Measurements from ENCODE around the gene BCL6B.

The BCL6B gene

DNA sequence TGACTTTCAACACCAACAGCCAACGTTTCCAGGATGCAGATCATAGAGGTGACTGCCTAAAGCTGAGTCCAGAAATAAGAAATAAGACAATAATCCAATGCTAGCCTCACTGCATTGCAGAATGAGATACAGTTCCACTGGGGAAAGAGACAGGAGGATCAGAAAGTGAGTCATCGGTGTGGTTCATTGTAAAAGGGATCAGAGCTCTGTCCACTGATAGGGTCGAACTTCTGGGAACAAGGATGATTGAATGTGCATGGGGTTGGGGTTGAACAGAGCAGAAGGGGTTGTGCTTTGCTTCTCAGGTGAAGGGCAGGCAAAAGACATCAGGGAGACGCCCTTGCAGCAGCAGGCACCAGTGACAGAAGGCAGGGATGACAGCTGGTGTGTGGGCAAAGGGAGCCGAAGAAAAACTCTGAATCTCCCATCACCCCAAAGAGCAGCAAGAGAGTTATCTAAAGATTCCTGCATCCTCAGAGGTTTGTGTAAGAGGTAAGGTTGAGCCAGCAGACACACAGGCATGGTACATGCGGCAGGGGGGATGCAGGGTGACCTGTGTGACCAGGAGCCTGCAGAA is 40.8 kb downstream of the BCL6B start:
- DNase-seq = no peak

DNA sequence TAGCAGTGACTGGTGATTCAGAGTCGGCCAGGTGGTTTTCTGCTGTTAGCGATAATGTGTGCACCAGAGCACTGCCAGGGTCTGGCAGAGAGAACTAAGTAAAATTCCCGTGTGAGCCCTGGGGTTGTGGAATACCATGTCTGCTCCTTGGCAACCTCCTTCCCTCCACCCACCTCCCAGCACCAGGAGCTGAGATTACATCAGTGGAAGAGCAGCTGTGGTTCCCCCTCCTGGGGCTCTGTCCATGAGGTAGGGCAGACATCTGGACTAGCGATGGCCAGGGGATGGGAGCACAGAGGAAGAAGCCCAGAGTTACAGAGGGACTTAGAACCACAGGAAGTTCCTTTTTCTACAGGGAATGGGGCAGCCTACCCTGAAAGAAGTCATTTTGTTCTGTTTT is 41.4 kb downstream of the BCL6B start:
- no peak for DNase-seq

DNA sequence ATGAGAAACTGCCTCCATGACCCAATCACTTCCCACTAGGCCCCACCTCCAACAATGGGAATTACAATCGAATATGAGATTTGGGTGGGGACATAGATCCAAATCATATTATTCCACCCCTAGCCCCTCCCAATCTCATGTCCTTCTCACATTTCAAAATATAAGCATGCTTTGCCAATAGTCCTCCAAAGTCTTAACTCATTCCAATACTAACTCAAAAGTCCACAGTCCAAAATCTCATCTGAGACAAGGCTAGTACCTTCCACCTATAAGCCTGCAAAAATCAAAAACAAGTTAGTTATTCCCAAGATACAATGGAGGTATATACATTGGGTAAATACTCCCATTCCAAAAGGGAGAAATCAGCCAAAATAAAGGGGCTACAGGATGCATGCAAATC is 44.3 kb downstream of the BCL6B start:
- no peak for DNase-seq

DNA sequence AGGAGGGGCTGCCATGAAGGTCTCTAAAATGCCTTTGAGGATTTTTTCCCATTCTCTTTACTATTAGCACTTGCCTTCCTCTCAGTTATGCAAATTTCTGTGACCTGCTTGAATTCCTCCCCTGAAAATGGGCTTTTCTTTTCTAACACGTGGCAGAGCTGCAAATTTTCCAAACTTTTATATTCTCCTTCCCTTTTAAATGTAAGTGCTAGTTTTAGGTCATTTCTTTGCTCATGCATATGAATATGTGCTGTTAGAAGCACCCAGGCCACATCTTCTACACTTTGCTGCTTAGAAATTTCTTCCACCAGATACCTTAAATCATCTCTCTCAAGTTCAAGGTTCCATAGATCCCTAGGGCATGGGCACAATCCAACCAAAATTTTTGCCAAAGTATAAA is 45.4 kb downstream of the BCL6B start:
- no peak for DNase-seq

DNA sequence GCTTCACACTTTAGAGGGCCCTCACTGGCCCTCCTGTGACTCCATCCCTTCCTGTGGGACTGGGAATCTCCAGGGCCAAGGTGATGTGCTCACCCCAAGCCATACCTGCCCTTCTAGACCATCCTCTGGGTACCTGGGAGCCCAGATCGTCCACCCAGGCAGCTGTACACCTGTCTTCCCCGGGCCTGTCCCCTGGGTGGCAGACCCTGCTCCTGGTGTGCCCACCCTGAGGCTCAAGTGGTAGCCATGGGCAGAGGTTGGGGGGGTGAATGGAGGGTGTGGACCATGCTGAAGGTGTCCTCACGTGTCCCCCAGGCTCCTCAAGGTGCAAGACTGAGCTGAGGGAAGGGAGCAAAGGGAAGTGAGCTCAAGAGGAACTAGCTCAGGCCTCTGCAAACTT is 47.9 kb downstream of the BCL6B start:
- no peak for DNase-seq

DNA sequence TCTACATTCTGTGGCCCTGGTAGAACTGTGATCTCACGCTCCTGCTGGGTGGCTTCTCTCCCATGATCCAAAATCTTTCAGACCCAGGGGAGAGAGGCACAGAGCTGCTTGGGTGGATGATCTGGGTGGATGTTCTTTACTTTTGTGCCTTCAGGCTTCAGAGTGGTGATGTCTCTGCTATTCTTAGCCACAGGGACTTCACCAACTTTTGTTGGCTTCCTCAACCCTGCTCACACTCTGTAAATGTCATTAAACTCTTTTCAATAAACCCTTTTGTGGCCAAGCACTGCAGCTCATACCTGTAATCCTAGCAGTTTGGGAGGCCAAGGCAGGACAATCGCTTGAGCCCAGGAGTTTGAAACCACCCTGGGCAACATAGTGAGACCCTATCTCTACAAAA is 49.6 kb downstream of the BCL6B start:
- DNase-seq = no peak

DNA sequence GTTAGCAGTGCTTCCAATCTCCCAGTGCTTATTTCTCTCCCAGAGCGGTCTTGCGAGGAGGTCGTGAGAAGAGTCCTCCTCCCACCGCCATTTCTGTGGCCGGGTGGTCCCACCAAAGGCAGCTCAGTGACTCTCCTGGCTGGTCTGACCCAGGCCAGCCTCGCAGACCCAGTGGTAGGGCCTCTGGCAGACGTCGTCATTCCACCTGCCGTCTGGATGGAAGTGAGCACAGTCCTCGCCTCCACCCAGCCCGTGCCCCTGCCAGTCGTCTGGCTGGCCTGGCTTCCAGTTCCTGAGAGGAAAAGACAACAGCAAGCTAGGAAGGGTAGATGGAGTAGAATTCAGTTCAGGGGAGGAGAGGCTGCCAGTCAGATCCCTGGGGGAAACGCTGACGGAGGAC is 52.1 kb downstream of the BCL6B start:
- DNase-seq = no peak

DNA sequence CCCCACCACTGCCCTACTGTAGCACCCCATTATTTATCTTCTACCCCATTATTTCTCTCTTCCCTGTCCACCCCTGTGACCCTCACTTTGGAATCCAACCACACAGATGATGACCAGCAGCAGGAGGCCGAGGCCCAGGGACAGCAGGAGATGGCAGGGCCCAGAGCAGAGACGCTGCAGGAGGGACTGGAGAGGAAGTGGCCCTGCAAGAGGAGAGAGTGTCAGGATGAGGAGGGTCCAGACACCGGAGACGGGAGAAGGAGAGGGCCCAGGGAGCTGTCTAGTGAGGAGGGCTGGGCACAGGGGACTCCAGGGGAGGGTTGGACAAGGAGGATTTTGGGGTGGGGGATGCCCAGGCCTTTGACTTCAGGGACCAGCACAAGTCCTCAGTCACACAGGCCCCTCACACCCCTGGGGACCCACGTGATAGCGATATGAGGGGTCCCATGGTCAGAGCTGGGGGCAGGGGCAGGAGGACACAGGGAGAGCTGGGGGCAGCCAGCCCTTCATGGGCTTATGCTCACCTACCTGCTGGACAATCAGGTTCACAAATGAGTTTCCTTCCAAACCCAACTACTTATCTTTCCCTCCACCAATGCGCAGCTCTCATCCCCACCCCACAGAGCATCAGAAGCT is 55.2 kb downstream of the BCL6B start:
- no peak for DNase-seq

DNA sequence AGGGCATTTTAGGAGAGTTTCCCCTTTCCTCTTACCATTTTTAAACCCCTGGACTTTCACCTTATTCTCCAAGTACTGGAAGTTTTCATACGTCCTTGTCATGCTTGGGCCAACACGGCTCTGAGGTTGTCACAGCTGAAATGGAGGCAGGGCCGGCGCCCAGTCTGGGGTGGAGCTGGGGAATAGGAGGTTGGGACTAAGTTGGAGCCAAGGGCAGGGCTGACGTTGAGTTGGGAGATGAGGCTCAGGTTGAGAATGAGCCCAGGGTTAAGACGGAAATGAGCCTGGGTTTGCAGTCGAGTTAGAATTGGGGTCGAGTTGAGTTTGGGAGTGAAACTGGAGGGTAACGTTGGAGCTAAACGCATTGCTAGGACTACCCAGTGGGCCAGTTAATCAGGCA is 55.9 kb downstream of the BCL6B start:
- DNase-seq = no peak

All from NCI-H1092 treated with DMSO at 0.1 percent for 48 hours (cell line).